HG02763 (cell line): Measurements from ENCODE around the gene P2RX5.
A peak's percentile ranks its signal among the peaks of the same experiment; 100 is the strongest.
"Not testable (repeated sequence)": the region's sequence is repeated elsewhere in the genome, so short reads cannot be mapped to it uniquely, and the experiment has no call there.

ENCODE experiments used
- ATAC-seq: cut with Tn5 transposase; IDR thresholded peaks from one replicate; pipeline ENCODE4 v1.9.1; 2021; ENCODE audit warnings: mild to moderate bottlenecking, moderate library complexity; ENCODE audit not compliant: unreplicated experiment

The P2RX5 gene, protein sequence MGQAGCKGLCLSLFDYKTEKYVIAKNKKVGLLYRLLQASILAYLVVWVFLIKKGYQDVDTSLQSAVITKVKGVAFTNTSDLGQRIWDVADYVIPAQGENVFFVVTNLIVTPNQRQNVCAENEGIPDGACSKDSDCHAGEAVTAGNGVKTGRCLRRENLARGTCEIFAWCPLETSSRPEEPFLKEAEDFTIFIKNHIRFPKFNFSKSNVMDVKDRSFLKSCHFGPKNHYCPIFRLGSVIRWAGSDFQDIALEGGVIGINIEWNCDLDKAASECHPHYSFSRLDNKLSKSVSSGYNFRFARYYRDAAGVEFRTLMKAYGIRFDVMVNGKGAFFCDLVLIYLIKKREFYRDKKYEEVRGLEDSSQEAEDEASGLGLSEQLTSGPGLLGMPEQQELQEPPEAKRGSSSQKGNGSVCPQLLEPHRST

DNA sequence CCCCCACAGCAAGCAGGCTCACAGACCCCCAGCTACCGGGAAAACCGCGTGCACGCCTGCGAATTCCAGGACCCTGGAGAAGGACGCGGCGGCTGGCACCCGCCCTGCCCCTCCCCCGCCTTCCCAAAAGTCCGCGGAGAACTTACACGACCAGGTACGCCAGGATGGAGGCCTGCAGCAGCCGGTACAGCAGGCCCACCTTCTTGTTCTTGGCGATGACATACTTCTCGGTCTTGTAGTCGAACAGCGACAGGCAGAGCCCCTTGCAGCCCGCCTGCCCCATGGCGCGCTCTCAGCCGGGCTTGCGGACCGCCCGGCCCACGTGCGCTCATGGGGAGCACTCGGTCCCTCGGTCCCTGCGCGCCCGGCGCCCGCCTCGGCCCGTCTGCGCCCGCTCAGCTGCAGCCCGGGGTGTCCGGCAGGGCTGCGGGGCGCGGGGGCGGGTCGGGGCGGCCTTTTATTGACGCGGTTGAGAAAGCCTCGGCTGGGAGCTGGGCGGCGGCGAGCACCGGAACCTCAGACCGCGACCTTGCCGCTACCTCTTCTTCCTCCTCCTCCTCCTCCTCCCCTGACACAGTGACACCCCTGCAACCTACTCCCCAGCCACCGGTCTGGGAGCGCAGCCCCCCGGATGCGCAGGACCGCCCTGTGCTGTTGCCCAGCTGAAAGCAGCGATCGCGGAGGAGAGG lies at the start of gene P2RX5:
TSS of gene P2RX5 (minus strand) at position 433 of the 689 bp plus-strand sequence. CDS start at position 283, 150 bp downstream.
- no peak for ATAC-seq

DNA sequence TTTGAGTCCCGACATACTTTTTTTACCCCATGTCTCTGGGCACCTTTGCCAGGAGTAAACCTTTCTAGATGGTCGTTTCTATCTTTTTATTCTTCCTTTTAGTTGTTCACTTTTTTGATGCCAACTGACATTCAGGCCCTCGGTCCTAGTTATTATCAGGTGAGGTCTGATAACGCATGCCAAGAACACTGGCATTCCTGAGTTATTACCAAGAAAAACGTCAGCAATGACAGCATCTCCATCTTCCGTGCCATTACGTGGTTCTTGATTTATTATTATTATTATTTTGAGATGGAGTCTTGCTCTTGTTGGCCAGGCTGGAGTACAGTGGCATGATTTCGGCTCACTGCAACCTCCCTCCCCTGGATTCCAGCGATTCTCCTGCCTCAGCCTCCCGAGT lies 49.1 kb upstream of the P2RX5 start:
- no peak for ATAC-seq

DNA sequence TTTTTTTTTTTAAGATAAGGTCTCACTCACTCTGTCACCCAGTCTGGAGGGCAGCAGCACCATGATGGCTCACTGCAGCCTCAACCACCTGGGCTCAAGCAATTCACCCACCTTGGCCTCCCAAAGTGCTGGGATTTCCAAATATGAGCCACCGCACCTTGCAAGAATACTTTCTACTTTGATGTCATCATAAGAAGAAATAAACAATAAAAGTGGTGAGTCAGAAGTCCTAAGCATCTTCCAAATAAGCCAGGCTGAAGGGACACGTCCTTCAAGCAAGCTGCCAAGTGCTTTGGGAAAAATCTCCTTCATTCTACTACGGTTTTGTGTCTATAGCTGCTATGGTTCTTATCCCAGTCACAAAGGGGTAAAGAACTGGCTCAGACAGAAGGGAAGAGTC lies 48.1 kb upstream of the P2RX5 start:
- no peak for ATAC-seq

DNA sequence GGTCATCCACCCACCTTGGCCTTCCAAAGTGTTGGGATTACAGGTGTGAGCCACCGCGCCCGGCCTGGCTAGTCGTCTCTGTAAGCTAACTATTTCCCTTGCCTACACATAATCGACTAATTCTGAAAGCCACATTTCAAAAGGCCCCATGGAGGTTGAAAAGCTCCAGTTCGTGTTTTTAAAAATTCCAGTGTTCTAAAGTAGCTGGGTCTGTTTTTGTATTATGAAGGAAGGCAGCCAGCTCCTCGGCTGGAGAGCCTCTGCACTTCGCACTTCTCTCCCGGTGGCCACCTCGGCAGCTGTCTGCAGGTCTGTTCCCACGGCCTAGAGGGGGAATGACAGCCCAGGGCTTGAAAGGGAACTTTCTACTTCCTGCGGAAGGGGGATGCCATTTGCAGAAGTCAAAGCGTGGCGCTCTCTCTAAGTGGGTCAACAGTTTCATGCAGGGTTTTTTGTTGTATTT lies 44.7 kb upstream of the P2RX5 start:
- ATAC-seq: no peak

DNA sequence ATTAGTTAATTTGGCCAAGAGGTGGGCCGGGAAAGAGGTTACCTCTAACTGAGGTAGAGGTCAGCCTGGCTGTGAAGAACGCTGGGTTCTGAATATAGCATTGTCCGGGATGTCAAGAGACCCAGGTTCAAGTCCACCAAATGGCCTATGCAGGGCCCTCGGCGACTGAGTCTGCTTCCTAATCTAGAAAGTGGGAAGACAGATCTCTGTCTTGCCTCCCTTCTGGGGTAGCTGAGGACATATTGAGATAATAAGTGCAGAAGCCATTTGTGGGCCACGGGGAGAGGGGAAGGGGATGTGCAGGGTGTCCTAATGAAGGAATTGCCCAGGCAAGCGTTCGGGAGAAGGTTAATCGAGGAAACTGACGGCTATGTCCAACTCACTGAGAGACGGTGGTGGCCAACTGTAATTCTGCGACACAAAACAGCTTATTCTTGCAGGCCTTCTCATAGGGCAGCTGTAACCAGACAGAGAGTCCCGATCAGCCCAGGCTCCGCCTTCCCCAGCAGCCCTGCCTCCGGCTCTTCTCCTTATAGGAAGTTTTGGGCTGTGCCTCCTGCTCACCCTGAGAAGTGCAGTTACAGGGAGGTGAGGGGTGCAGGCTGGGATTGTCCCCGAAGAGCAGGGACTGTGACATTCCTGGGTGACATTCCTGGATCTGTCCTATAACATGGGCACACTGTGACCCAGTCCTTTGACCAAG lies 43.6 kb upstream of the P2RX5 start:
- no peak for ATAC-seq

DNA sequence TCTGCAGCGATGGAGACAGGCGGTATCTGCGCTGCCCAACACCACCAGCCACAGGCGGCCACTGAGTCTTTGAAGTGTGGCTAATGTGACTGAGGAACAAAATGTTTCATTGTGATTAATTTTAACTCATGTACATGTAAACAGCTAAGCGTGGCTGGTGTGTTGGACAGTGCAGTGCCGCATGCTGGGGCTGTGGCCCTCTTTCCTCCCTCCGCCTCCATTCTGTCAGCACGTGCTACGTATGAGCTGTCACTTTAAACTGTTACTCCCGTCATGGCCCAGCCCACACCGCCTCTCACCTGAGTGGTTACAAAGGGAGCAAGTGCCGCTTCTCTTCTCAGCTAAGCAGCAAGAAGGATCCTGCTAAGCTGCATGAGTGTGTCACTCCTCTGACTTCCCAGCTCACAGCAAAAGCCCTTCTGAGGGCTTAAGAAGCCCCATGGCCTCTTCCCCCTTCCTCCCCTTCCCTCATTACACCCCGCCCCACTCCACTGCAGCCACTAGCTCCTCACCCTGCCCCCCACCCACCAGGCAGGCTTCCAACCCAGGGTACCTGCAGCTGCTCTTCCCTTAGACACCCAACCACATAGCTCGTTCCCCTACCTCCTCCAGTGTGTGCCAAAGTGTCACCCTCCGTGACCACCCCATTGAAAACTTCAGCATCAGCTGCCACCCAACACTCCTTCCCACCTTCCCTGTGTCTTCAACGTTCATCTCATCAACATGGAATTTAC lies 42.8 kb upstream of the P2RX5 start:
- ATAC-seq: no peak

DNA sequence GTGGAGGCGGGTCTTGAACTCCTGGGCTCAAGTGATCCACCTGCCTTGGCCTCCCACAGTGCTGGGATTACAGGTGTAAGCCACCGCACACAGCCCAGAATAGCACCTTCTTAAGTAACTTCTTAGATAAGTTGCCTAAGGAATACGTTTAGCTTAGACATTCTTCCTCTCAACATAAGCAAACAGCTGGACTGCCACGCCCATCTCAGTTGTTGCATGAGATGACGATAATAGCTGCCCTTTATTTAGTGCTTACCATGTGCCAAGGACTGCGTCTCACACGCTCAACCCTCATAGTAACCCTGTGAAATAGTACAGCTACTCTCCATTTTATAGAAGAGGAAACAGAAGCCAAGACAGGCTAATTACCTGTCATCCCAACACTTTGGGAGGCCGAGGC lies 39.6 kb upstream of the P2RX5 start:
- ATAC-seq: no peak

DNA sequence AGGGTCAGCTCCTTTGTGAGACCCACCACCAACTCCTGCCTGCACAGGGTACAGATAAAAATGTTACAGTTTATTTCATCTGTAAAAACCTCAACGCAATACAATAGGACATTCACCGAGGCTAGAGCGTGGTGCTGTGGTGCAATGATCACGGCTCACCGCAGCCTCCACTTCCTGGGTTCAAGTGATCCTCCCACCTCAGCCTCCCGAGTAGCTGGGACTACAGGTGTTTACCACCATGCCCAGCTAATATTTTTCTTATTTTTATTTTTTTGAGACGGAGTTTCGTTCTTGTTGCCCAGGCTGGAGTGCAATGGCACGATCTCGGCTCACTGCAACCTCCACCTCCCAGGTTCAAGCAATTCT lies 38.9 kb upstream of the P2RX5 start:
- ATAC-seq: not testable (repeated sequence)

DNA sequence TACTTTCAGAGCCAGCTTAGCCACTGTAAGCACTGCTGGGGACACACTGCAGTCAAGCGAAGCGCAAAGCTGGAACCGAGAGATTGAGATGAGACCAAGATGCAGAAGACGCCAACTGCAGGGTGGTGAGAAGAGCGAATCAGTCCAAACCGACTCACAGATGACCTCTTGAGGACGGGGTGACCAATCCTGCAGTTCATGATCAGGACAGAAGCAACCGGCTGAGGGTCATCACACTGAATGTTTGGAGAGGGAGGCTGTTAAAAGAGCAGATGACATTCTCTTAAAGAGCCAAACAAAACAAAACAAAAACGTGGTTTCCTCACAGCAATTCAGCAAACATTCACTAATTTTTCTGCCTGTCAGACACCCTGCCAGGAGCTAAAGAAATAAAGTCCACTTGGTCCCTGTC lies 36.3 kb upstream of the P2RX5 start:
- ATAC-seq: peak; percentile 53

DNA sequence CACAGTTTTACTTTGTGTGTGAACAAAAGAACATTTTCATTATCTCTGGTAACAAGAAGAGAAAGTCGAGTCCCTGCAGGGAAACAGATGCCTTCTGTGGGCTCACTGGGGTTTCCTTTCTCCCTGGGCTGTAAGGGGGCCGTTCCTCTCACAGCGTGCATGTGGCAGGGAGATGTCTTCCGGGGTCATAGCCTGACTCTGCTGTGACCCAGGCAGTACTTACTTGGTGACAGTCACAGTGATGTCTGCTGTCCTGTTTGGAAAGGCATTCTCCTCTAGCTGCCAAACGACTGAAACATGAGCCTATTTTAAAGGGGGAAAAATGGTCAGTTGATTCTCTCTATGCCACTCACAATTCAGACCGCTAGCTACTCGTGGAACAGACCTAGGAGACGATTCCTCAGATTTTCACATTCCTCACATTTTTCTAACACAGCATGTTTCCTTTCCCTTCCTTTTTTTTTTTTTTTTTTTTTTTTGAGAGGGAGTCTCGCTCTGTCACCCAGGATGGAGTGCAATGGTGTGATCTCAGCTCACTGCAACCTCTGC lies 35.0 kb upstream of the P2RX5 start:
- ATAC-seq: no peak

DNA sequence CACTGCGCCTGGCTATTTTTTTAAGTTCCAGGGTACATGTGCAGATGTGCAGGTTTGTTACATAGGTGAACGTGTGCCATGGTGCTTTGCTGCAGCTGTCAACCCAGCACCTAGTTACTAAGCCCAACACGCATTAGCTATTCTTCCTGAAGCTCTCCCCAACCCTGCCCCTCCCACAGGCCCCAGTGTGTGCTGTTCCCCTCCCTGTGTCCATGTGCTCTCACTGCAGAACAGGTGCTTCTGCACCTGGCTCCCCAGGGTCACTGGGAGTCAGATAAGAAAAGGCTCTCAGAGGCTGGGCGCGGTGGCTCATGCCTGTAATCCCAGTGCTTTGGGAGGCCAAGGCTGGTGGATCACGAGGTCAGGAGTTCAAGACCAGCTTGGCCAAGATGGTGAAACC lies 33.9 kb upstream of the P2RX5 start:
- ATAC-seq: no peak

DNA sequence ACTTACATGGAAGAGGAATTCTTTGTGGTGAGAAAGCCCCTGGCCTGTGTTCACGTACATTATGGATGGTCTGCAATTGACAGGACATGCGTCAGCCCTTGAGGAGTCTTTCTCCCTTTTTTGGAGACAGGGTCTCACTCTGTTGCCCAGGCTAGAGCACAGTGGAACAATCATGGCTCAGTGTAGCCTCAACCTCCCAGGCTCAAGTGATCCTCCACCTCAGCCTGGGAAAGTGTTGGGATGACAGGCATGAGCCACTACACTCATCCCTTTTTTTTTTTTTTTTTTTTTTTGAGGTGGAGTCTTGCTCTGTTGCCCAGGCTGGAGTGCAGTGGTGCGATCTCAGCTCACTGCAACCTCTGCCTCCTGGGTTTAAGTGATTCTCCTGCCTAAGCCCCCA lies 32.1 kb upstream of the P2RX5 start:
- ATAC-seq: not testable (repeated sequence)

DNA sequence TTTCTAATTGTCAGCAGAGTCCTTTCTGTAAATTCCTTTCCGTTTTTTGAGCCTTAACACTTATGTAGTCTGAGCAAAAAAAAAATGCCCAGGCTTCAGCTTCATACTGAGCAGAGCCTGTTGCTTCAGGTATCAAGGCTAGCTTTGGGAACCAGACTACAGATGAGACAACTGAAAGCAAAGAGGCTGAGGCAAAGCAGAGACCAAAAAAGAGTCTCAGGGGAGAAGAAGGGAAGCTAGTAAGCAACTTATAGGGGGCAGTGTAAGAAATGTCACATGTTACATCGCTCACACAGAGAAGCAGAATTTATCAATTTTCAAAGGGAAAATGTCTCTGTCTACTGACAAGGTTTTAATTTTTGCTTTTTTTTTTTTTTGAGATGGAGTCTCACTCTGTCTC lies 31.1 kb upstream of the P2RX5 start:
- ATAC-seq: no peak

DNA sequence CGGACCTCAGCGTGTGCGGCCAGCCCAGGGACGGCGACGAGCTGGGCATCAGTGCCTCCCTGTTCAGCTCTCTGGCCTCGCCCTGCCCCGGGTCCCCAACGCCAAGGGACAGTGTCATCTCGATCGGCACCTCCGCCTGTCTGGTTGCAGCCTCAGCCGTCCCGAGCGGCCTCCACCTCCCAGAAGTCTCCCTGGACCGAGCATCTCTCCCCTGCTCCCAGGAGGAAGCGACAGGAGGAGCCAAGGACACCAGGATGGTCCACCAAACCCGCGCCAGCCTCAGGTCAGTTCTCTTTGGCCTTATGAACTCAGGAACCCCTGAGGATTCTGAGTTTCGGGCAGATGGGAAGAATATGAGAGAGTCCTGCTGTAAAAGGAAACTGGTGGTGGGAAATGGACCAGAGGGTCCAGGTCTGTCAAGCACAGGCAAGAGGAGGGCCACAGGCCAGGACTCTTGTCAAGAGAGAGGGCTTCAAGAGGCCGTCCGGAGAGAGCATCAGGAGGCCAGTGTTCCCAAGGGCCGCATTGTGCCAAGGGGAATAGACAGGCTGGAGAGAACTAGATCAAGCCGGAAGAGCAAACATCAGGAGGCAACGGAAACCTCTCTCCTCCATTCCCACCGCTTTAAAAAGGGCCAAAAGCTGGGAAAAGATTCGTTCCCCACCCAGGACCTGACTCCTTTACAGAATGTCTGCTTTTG lies 28.6 kb upstream of the P2RX5 start:
- ATAC-seq: no peak

DNA sequence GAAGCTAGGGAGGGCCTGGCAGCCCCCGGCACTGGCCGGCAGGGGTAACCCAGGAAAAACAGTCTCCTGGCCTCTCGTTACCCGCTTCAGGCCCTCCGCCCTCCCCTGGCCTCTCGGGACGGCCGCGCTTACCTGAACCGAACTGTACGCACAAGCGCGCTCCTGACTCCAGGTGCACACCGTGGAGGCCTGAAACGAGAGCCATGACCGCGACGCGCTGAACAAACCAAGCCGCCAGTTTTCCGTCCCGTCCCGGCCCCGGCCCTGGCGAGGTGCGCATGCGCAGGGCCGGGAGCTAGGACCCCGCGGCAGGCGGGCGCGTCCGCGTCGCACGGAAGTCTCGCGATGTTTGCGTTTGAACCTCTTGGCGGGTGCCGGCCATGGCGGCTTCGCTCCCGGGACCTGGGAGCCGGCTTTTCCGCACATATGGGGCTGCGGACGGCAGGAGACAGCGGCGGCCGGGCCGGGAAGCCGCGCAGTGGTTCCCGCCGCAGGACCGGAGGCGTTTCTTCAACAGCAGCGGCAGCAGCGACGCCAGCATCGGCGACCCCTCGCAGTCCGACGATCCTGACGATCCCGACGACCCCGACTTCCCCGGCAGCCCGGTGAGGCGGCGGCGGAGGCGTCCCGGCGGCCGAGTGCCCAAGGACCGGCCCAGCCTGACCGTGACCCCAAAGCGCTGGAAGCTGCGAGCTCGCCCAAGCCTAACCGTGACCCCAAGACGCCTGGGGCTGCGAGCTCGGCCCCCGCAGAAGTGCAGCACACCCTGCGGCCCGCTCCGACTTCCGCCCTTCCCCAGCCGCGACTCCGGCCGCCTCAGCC lies 27.8 kb upstream of the P2RX5 start, which contains the start of gene HASPIN:
TSS of gene HASPIN (plus strand) at position 348 of the 822 bp plus-strand sequence. CDS start at position 381, 33 bp downstream.
- peak; percentile 84 for ATAC-seq

DNA sequence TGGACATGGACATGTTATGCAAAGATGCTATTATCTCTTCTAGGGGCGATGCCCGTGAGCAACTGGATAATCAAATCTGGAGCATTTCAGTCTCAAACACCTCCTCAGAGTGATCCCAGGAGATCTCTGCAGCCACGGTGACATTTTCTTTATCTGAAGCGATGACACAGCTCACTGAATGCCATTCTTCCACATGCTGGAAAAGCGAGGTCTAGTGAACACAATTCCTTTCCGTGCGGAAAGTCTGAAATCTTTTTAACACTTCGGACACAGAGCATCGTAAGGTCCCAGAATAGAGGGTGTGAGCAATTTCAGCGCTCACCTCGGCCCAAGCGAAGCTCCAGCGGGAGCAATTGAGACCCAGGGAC lies 27.2 kb upstream of the P2RX5 start:
- ATAC-seq: no peak

DNA sequence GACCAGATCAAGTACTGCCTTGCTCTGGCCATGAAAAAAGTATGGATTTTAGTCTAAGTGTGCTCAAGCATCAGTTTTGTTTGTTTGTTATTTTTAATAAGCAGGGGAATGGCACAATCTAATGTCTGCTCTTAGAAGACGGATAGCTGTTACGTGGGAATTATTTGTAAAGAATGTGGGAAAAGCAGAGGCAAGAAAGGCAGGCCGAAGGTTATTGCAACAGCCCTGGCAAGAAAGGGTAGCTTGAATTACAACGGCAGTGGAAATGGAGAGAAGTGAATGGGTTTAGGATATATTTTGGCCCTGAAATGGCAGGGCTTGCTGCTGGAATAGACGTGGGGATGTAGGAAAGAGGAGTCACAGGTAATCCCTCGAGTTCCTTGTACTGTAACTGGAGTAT lies 26.8 kb upstream of the P2RX5 start:
- no peak for ATAC-seq

DNA sequence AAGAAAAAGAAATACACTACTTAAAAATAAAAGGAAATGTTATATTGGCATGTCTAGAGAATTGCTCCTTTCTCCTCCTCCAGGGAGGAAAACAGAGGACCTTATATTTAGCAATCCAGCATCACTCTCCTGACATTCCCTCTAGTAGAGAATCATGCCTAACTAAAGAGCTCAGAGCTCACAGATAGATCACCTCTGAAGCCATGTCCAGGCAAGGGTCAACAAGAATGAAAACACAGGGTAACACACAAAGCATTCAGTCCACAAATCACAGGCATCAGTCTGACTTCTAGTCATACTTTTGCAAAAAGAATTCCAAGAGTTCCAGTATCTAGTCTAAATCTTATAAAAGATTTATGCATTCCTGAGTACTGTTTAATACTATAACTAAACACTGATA lies 23.3 kb upstream of the P2RX5 start:
- ATAC-seq: no peak

DNA sequence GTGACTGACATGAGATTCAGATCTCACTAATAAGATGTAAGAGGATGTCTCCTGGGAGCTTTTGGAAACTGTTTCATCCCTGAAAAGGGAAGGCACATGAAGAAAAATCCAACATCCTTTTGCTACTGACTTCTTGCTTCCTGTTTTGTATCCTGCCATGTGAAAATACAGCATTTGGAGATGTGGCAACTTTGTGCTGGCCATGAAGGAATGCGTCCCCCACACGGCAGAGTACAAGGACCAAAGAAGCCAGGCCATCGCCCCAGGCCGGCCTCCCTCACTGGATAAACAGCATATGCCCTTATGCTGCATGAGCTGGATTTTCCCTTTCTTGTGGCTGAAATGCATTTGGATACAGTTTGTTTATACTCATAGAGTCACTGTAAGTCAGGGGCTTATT lies 22.2 kb upstream of the P2RX5 start:
- ATAC-seq: no peak
